GM23338 (cell line): ENCODE results near the gene CAPNS2.

ENCODE experiments used
- CTCF ChIP-seq, 2 experiments: fragments of 200-600 bp in 1 of 2; sonication (generic) in 1 of 2; conservative IDR thresholded peaks; 2 replicates each; pipeline versions ENCODE4 v1.5.1 to v1.6.1; 2016 to 2017; ENCODE audit warnings: antibody characterized with exemption in 2 of 2, low read depth in 2 of 2, mild to moderate bottlenecking in 2 of 2, moderate library complexity in 1 of 2
- POLR2AphosphoS5 ChIP-seq: IDR thresholded peaks from 2 replicates; pipeline ENCODE4 v1.6.1; 2016; ENCODE audit warnings: antibody characterized with exemption, low read depth

GRCh38 chr16:55615071-55615470 lies 48.6 kb downstream of the CAPNS2 start:
- TF ChIP-seq CTCF (conservative IDR thresholded peaks at IDR 0.05; ENCODE audit: low read depth in 2 of 2) (no peak), POLR2AphosphoS5 (no peak)
